ENCODE measurements around the gene TMEM269. TPM values are rescaled to one million over a fixed set of nuclear protein-coding genes. Genes with fewer than 3 reads are reported as not detected.

Gene TMEM269
- total and polyA plus RNA-seq, 10 of the 15 experiments (the other 5 are each of a cell fraction or from before 2014, with no cell fraction given) = 0.02 to 0.26 (median 0.06) TPM; not detected in 2

- TF ChIP-seq ZBTB11 (CRISPR knock-in tag; IDR thresholded peaks at IDR 0.05) (no peak), SKIL (IDR thresholded peaks at IDR 0.05; ENCODE audit: low read depth, poor library complexity, severe bottlenecking) (no peak), USF2 (IDR thresholded peaks at IDR 0.05; ENCODE audit: borderline replicate concordance, low read depth, low read length) (no peak), BACH1 (IDR thresholded peaks at IDR 0.05; ENCODE audit: borderline replicate concordance) (no peak), MAX (IDR thresholded peaks at IDR 0.05; ENCODE audit: low read depth, low read length) (no peak), ZNF622 (IDR thresholded peaks at IDR 0.05) (no peak), CEBPB (IDR thresholded peaks at IDR 0.05; ENCODE audit: borderline replicate concordance in 1 of 2, low read depth in 2 of 2, low read length in 2 of 2) (no peak), MYB (IDR thresholded peaks at IDR 0.05; ENCODE audit: borderline replicate concordance, low read depth, low read length) (no peak), FOXK2 (IDR thresholded peaks at IDR 0.05) (no peak), ZSCAN29 (IDR thresholded peaks at IDR 0.05) (no peak)
- TF ChIP-seq, protein P1, sequence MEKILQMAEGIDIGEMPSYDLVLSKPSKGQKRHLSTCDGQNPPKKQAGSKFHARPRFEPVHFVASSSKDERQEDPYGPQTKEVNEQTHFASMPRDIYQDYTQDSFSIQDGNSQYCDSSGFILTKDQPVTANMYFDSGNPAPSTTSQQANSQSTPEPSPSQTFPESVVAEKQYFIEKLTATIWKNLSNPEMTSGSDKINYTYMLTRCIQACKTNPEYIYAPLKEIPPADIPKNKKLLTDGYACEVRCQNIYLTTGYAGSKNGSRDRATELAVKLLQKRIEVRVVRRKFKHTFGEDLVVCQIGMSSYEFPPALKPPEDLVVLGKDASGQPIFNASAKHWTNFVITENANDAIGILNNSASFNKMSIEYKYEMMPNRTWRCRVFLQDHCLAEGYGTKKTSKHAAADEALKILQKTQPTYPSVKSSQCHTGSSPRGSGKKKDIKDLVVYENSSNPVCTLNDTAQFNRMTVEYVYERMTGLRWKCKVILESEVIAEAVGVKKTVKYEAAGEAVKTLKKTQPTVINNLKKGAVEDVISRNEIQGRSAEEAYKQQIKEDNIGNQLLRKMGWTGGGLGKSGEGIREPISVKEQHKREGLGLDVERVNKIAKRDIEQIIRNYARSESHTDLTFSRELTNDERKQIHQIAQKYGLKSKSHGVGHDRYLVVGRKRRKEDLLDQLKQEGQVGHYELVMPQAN (conservative IDR thresholded peaks at IDR 0.05) = no peak
These were observed 1.3 kb downstream of the TMEM269 start (continued) for GRCh38 chr1:42786097-42786496.

All from GM12878 (cell line).